Measurements from ENCODE around the gene CCNYL1. TPM values are rescaled to one million over a fixed set of nuclear protein-coding genes. Genes with fewer than 3 reads are reported as not detected.
A peak's percentile ranks its signal among the peaks of the same experiment; 100 is the strongest.

CCNYL1 gene
- total RNA-seq, 3 donors from 2014 or later (not counting 1 experiment from before 2014, with no cell fraction given): 7.9 to 11.7 (median 10.2) TPM

DNA sequence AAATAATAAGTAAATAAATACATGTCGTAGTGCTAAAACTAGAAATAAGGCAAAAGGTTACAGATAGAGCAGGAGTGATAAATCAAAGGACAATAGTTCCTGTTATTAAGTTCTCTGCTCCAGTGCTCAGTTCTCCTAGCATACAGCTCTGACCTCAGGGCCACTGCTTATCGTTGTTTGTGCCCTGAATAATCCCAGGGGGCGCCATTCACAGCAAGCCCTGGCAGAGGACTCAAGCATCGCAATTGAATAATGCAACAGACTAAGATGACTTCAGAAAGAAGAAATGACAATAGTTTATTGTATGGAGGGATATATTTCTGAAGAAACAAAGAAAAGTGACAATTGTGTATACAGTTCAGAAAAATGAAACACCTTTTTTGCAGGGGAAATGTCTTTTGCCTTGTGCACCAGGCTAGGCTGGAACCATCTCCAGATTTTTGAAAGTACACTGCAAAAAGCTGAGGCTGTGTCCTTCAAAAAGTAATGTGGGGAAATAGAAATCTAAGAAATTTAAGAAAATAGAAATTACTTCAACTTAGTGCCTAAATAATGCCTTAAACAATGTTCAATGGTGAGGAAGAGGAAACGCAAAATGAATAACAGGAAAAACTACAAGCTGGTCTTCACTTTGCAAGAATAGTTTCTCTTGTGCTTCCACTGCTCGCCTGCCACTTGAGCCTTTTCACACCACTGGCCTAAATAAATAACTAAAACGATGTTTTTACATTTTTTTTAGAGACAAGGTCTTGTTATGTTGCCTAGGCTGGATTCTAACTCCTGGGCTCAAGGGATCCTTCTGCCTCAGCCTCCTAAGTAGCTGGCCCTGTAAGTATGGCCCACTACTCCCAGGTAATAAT, 19.0 kb upstream of the CCNYL1 start:
- Mint-ChIP-seq H3K36me3 (no peaks in the 10 kb centered on the region), H3K4me1 (peaks cover 0 to 4% of the 10 kb centered on the region in 2 donors), H3K27ac (no peak overlapping the region), H3K4me3 (no peak overlapping the region), H3K9me3 (no peaks in the 10 kb centered on the region), H3K27me3 (ENCODE audit: low read depth in 2 of 2) (peaks cover 5 to 13% of the 10 kb centered on the region in 2 donors)
- H3K4me1 ChIP-seq (ENCODE audit: control insufficient read depth, insufficient read depth, low read length): no peaks in the 10 kb centered on the region
- TF ChIP-seq, protein P1, sequence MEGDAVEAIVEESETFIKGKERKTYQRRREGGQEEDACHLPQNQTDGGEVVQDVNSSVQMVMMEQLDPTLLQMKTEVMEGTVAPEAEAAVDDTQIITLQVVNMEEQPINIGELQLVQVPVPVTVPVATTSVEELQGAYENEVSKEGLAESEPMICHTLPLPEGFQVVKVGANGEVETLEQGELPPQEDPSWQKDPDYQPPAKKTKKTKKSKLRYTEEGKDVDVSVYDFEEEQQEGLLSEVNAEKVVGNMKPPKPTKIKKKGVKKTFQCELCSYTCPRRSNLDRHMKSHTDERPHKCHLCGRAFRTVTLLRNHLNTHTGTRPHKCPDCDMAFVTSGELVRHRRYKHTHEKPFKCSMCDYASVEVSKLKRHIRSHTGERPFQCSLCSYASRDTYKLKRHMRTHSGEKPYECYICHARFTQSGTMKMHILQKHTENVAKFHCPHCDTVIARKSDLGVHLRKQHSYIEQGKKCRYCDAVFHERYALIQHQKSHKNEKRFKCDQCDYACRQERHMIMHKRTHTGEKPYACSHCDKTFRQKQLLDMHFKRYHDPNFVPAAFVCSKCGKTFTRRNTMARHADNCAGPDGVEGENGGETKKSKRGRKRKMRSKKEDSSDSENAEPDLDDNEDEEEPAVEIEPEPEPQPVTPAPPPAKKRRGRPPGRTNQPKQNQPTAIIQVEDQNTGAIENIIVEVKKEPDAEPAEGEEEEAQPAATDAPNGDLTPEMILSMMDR (IDR thresholded peaks at IDR 0.05): peak; percentile 59
- intact Hi-C loops (cut with micrococcal nuclease): no loop called here
- DNase-seq: peak in 1 of 2 donors; percentile 76
- no peaks in the 10 kb centered on the region for H3K27me3 ChIP-seq (ENCODE audit: control insufficient read depth, insufficient read depth, low read length)
- ATAC-seq: peak in 2 of 3 donors; percentile 68 to 75
- no peaks in the 10 kb centered on the region for H3K9me3 ChIP-seq (ENCODE audit: control insufficient read depth, insufficient read depth, low read length)
- no peak overlapping the region for H3K4me3 ChIP-seq (ENCODE audit: low read length)
- WGBS (ENCODE audit: insufficient coverage): 33% methylated on average over 4 of the region's 7 CpGs
- H3K36me3 ChIP-seq (ENCODE audit: control insufficient read depth, insufficient read depth, low read length): no peaks in the 10 kb centered on the region
- no peak overlapping the region for H3K27ac ChIP-seq (ENCODE audit: low read length)

DNA sequence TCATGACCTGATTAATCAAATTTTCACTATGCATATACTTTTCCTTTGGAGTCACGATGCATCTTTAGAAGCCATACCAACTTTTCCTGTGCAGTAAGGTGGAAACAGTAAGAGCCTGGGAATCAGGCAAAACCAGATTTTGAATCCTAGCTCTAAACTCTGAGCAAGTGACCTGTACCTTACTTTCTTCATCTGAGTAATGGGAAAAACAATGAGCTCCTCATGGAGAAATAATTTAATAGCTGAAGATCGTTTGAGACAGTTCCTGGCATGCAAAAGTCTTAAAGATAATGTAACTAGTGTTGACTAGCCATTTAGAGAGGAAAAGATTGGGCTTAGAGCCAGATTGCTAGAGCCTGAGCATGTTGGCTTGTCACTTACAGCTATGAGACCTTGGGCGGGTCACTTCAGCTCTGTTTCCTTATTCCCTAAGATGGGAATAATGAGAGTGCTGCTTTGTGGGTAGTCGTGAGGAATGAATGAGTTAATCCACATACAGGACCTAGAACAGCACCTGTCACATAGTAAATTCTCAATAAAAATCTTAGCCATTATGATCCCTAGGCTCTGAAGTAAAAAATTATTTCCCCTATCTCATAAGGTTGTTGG, 17.7 kb upstream of the CCNYL1 start:
- intact Hi-C loops (cut with micrococcal nuclease): no loop called here
- no peaks in the 10 kb centered on the region for H3K36me3 ChIP-seq (ENCODE audit: control insufficient read depth, insufficient read depth, low read length)
- H3K4me3 ChIP-seq (ENCODE audit: low read length): no peak overlapping the region
- H3K27me3 ChIP-seq (ENCODE audit: control insufficient read depth, insufficient read depth, low read length): no peaks in the 10 kb centered on the region
- H3K9me3 ChIP-seq (ENCODE audit: control insufficient read depth, insufficient read depth, low read length): no peaks in the 10 kb centered on the region
- H3K4me1 Mint-ChIP-seq: peaks cover 0 to 4% of the 10 kb centered on the region in 2 donors
- TF ChIP-seq, protein P1 (IDR thresholded peaks at IDR 0.05): no peak
- DNase-seq (no peak), ATAC-seq (no peak)
- no peaks in the 10 kb centered on the region for H3K9me3 Mint-ChIP-seq
- H3K4me1 ChIP-seq (ENCODE audit: control insufficient read depth, insufficient read depth, low read length): no peaks in the 10 kb centered on the region
- 80% methylated on average over 2 of the region's 4 CpGs for WGBS (ENCODE audit: insufficient coverage)
- H3K27ac Mint-ChIP-seq: no peak overlapping the region
- H3K4me3 Mint-ChIP-seq: no peak overlapping the region
- no peaks in the 10 kb centered on the region for H3K36me3 Mint-ChIP-seq
- no peak overlapping the region for H3K27ac ChIP-seq (ENCODE audit: low read length)
- H3K27me3 Mint-ChIP-seq (ENCODE audit: low read depth in 2 of 2): peaks cover 5 to 13% of the 10 kb centered on the region in 2 donors

DNA sequence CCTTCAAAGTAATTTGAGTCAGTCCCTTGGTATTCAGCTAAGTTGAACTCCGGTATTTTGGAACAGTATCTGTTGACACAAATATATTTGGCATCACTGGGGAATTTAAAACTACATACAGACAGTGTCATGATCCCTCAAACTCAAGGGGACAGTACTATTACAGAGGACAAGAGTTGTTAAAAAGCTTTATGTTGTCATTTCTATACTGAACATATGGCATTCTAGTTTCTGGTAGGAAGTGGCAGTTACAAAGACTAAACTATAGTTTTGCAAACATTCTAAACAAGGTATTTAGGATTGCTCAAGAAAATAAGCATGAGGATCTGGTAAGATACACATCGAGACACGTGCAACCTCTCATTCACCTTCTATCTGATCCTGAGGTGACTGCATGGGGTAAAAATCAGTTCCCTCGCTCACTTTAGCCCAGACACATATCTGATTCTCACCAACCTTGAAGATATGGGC, 16.6 kb upstream of the CCNYL1 start:
- ATAC-seq: no peak
- 81% methylated on average over 4 of the region's 4 CpGs for WGBS (ENCODE audit: insufficient coverage)

More for the DNA sequence above, 16.6 kb upstream of the CCNYL1 start:
- DNase-seq: no peak
- Mint-ChIP-seq H3K9me3 (no peaks in the 10 kb centered on the region), H3K4me3 (no peak overlapping the region), H3K27me3 (ENCODE audit: low read depth in 2 of 2) (peaks cover 5 to 13% of the 10 kb centered on the region in 2 donors), H3K36me3 (no peaks in the 10 kb centered on the region), H3K4me1 (peaks cover 0 to 4% of the 10 kb centered on the region in 2 donors), H3K27ac (no peak overlapping the region)
- no peaks in the 10 kb centered on the region for H3K4me1 ChIP-seq (ENCODE audit: control insufficient read depth, insufficient read depth, low read length)
- no peaks in the 10 kb centered on the region for H3K27me3 ChIP-seq (ENCODE audit: control insufficient read depth, insufficient read depth, low read length)
- no peak overlapping the region for H3K27ac ChIP-seq (ENCODE audit: low read length)
- TF ChIP-seq, protein P1 (IDR thresholded peaks at IDR 0.05): no peak
- no peaks in the 10 kb centered on the region for H3K36me3 ChIP-seq (ENCODE audit: control insufficient read depth, insufficient read depth, low read length)
- no peaks in the 10 kb centered on the region for H3K9me3 ChIP-seq (ENCODE audit: control insufficient read depth, insufficient read depth, low read length)
- H3K4me3 ChIP-seq (ENCODE audit: low read length): no peak overlapping the region
- intact Hi-C loops (cut with micrococcal nuclease): no loop called here

All from natural killer cell (primary cell).